Measurements from ENCODE around the gene GDPD5. TPM values are rescaled to one million over a fixed set of nuclear protein-coding genes. Genes with fewer than 3 reads are reported as not detected.

The GDPD5 gene
- total RNA-seq, 1 experiment from 2014 or later: 7.8 TPM

DNA sequence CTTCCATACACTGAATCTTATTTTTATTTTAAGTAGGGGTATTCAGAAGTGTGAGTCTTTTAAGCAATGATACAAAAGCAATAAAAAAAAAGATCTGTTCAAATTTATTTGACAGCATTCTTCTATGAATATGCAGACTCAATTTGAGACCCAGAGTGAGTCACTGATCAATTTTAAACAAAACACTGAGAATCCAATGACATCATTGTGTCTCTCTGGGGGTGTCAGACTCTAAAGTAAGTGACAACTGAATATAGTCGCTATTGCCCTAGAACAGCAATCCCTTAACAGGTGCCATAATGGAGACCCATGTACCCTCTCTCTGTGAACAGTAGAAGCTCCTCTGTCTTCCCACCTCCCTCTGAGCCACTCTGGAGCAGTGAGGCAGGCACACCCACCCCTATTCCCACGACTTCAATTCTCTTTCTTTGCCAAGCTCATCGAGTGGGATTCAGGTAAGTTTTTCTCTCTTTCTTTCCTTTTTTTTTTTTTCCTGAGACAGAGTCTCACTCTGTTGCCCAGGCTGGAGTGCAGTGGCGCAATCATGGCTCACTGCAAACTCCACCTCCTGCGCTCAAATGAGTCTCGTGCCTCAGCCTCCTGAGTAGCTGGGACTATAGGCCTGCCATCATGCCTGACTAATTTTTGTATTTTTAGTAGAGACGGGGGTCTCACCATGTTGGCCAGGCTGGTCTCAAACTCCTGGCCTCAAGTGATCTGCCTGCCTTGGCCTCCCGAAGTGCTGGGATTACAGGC lies 131.5 kb downstream of the GDPD5 start:
- no peaks in the 10 kb centered on the region for H3K4me1 ChIP-seq (ENCODE audit: insufficient read depth, low read length)
- no peak overlapping the region for H2BK15ac ChIP-seq (ENCODE audit: low read depth, low read length)
- H3K4me1 Mint-ChIP-seq: peaks cover 0 to 2% of the 10 kb centered on the region in 2 experiments; a peak in 2 of 4 replicates
- H4K5ac ChIP-seq (ENCODE audit: insufficient read length, low read depth, low read length): no peak overlapping the region
- H4K91ac ChIP-seq (ENCODE audit: insufficient read length, low read depth, low read length): no peak overlapping the region
- H2BK120ac ChIP-seq (ENCODE audit: low read depth, low read length, poor library complexity, severe bottlenecking): no peak overlapping the region
- H2AFZ ChIP-seq (ENCODE audit: low read length): no peak overlapping the region
- H3K79me2 ChIP-seq (ENCODE audit: insufficient read depth, low read length): no peaks in the 10 kb centered on the region
- H2BK5ac ChIP-seq (ENCODE audit: insufficient read length, low read length): no peak overlapping the region
- TF ChIP-seq, protein P1, sequence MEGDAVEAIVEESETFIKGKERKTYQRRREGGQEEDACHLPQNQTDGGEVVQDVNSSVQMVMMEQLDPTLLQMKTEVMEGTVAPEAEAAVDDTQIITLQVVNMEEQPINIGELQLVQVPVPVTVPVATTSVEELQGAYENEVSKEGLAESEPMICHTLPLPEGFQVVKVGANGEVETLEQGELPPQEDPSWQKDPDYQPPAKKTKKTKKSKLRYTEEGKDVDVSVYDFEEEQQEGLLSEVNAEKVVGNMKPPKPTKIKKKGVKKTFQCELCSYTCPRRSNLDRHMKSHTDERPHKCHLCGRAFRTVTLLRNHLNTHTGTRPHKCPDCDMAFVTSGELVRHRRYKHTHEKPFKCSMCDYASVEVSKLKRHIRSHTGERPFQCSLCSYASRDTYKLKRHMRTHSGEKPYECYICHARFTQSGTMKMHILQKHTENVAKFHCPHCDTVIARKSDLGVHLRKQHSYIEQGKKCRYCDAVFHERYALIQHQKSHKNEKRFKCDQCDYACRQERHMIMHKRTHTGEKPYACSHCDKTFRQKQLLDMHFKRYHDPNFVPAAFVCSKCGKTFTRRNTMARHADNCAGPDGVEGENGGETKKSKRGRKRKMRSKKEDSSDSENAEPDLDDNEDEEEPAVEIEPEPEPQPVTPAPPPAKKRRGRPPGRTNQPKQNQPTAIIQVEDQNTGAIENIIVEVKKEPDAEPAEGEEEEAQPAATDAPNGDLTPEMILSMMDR (conservative IDR thresholded peaks at IDR 0.05): no peak
- no peak overlapping the region; a peak in 1 of 7 replicates for H3K27ac Mint-ChIP-seq
- no peaks in the 10 kb centered on the region for H3K9me3 ChIP-seq (ENCODE audit: control insufficient read depth, low read depth, low read length)
- H3K27me3 ChIP-seq (ENCODE audit: insufficient read depth, low read length): no peaks in the 10 kb centered on the region
- H4K20me1 ChIP-seq (ENCODE audit: control insufficient read depth, insufficient read depth, insufficient read length): no peaks in the 10 kb centered on the region
- peaks cover 0 to under 1% (median under 1%) of the 10 kb centered on the region in 3 experiments; a peak in 5 of 7 replicates for H3K36me3 Mint-ChIP-seq (ENCODE audit: insufficient read depth in 1 of 3, low read depth in 3 of 3)
- no peak overlapping the region for H2AK5ac ChIP-seq (ENCODE audit: insufficient read length, low read length)
- H3K23me2 ChIP-seq (ENCODE audit: insufficient read length, low read depth, low read length, poor library complexity, severe bottlenecking): no peaks in the 10 kb centered on the region
- no peak overlapping the region for H3K4me3 Mint-ChIP-seq
- H3K23ac ChIP-seq (ENCODE audit: insufficient read length, low read depth, low read length): no peak overlapping the region
- no peak overlapping the region for H3T11ph ChIP-seq (ENCODE audit: low read length)
- no peak overlapping the region for H3K4me2 ChIP-seq (ENCODE audit: insufficient read depth, insufficient read length, low read length)
- no CpG with 5 or more reads among the region's 8 CpGs for WGBS (ENCODE audit: extremely low coverage, insufficient read length, low lambda C conversion rate)
- no peak overlapping the region for H3K4ac ChIP-seq (ENCODE audit: low read depth, low read length)
- H3K9ac ChIP-seq (ENCODE audit: extremely low read depth, insufficient read length, low read length): no peak overlapping the region
- no peak overlapping the region for H2BK12ac ChIP-seq (ENCODE audit: insufficient read length, low read depth, low read length)
- H3K79me1 ChIP-seq (ENCODE audit: insufficient read depth, low read depth, low read length, poor library complexity, severe bottlenecking): no peaks in the 10 kb centered on the region
- no peaks in the 10 kb centered on the region; the same call in 1 of the 2 replicates for H3K27me3 Mint-ChIP-seq (ENCODE audit: low read depth)
- no peak for DNase-seq
- H3K56ac ChIP-seq (ENCODE audit: insufficient read length, low read depth, low read length): no peak overlapping the region
- H3K9me3 Mint-ChIP-seq: peaks cover 0 to under 1% of the 10 kb centered on the region in 2 experiments; a peak in 2 of 5 replicates
- H2BK20ac ChIP-seq (ENCODE audit: low read depth, low read length, poor library complexity, severe bottlenecking): no peak overlapping the region
- H3K27ac ChIP-seq (ENCODE audit: insufficient read length, low read depth, low read length): no peak overlapping the region
- no peak overlapping the region for H3K14ac ChIP-seq (ENCODE audit: insufficient read depth, low read length)
- no peak overlapping the region for H3K18ac ChIP-seq (ENCODE audit: insufficient read length, low read depth, low read length)
- no peak overlapping the region for H4K8ac ChIP-seq (replicated peaks; ENCODE audit: insufficient read length, low read depth, low read length)
